ENCODE data around the gene NMNAT2. TPM values are rescaled to one million over a fixed set of nuclear protein-coding genes. Genes with fewer than 3 reads are reported as not detected.

The NMNAT2 gene
- total RNA-seq, result under 1 TPM in 3 of 4 donors, not detected in 1; 0.20 to 0.48 (median 0.27) TPM

DNA sequence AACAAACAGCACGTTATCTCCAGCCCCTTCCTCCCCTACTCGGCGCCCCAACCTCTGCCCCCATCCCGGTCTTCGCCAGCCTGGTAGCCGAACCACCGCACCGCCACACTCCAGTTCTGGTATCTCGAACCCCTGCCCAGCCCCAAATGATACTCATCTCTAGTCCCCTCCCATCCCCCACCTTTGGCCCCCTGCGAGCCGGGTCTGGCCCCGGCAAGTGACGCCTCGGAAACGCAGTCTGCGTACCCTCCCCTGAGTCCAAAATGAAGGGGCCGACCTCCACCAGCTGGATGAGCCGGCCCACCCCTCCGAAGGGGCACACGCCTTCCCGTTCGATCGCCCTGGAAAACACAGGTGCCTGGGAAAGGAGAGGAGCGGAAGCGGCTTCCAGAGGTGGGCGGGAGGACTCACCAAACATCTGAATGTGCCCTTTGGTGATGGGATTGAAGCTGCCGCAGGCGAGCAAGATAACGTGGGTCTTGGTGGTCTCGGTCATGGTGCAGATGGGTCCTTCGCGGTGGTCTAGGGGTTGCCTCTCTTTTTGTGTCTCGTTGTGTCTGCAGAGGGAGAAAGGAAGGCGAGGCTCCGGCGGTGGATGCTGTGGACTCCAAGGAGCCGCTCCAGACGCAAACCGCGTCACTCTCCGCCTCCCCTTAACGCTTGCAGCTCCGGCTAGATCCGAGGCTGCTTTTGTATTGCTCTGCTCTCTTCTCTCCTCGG lies at the start of gene NMNAT2:
Gene NMNAT2, minus strand, starts transcription at position 609 of the 720 bp plus-strand sequence. Its CDS starts 113 bp downstream, at position 496.
- H3K27ac ChIP-seq, result no peak within 1 kb of the TSS
- no peaks in the 10 kb centered on the region for H3K36me3 ChIP-seq
- H3K9me3 ChIP-seq, result no peaks in the 10 kb centered on the region
- DNase-seq, result no peak
- peak within 1 kb of the TSS in 2 of 4 donors; percentile 26 to 33 for H3K4me3 ChIP-seq
- in situ Hi-C loops (cut with MboI; ENCODE audit: low pct_ligation_motif_present in 1 of 4, low pct_unique_long_range_greater_than_20kb in 1 of 4, low sequenced_read_pairs in 3 of 4), result no loop called here
- H3K4me1 ChIP-seq, result peaks cover 0 to 20% (median 17%) of the 10 kb centered on the region in 4 donors
- WGBS, 2 donors (ENCODE audit: low coverage in 1 of 2), result 11 to 16% methylated on average over 6 to 45 of the region's 45 CpGs
- no peak for TF ChIP-seq POLR2AphosphoS5 (IDR thresholded peaks at IDR 0.05)
- TF ChIP-seq POLR2A (IDR thresholded peaks at IDR 0.05), result no peak
- TF ChIP-seq EP300 (IDR thresholded peaks at IDR 0.05; ENCODE audit: low read depth), result no peak
- TF ChIP-seq, protein P1, sequence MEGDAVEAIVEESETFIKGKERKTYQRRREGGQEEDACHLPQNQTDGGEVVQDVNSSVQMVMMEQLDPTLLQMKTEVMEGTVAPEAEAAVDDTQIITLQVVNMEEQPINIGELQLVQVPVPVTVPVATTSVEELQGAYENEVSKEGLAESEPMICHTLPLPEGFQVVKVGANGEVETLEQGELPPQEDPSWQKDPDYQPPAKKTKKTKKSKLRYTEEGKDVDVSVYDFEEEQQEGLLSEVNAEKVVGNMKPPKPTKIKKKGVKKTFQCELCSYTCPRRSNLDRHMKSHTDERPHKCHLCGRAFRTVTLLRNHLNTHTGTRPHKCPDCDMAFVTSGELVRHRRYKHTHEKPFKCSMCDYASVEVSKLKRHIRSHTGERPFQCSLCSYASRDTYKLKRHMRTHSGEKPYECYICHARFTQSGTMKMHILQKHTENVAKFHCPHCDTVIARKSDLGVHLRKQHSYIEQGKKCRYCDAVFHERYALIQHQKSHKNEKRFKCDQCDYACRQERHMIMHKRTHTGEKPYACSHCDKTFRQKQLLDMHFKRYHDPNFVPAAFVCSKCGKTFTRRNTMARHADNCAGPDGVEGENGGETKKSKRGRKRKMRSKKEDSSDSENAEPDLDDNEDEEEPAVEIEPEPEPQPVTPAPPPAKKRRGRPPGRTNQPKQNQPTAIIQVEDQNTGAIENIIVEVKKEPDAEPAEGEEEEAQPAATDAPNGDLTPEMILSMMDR (IDR thresholded peaks at IDR 0.05), result no peak
- peaks cover 75% of the 10 kb centered on the region for H3K27me3 ChIP-seq
- intact Hi-C loops (cut with DNase I; ENCODE audit: low total_unique reads), result no loop called here

DNA sequence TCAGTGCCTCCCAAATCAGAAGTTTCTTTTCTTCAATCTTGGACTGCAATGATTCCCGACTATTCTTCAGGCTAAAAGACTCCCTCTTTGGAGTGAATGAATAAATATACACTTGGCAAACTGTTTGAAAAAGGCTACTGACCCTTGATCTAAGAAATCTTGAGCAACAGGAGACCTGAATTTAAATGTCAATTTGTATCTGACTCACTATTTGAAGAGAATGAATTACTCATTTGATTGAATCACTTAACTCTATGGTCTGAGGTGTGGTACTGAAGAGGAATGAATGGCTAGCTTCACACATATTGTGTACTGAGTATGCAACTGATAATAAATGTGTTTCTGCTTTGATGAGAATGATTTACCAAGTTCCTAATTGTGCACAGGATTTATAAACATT lies 49.5 kb upstream of the NMNAT2 start:
- in situ Hi-C loops (cut with MboI; ENCODE audit: low pct_ligation_motif_present in 1 of 4, low pct_unique_long_range_greater_than_20kb in 1 of 4, low sequenced_read_pairs in 3 of 4) (loop anchor here in 1 of 4 donors (25.0 kb wide), 2 partner anchors 170 to 445 kb away; partner anchors contain the start of gene ARPC5), intact Hi-C loops (cut with DNase I; ENCODE audit: low total_unique reads) (no loop called here)
- H3K36me3 ChIP-seq, result no peaks in the 10 kb centered on the region

DNA sequence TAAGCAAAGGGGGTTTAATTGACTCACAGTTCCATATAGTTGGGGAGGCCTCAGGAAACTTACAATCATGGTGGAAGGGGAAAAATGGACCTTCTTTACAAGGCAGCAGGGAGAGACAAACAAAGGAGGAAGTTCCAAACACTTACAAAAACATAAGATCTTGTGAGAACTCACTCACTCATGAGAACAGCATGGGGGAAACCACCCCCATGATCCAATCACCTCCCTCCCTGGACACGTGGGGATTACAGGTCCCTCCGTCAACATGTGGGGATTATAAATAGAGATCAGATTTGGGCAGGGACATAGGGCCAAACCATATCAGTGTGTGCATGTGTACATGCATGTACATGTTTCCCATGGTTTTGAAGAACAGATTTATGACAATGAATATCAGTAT lies 48.6 kb upstream of the NMNAT2 start:
- Histone ChIP-seq H3K27ac (peak overlapping the region in 2 of 4 donors; percentile 38 to 42), H3K36me3 (no peaks in the 10 kb centered on the region), H3K27me3 (no peaks in the 10 kb centered on the region), H3K4me1 (peaks cover 0 to 19% (median 9%) of the 10 kb centered on the region in 4 donors), H3K9me3 (no peaks in the 10 kb centered on the region), H3K4me3 (no peak overlapping the region)
- 72% methylated on average over 2 of the region's 2 CpGs; no CpG with 5 or more reads in 1 of the 2 donors for WGBS, 2 donors (ENCODE audit: low coverage in 1 of 2)
- intact Hi-C loops (cut with DNase I; ENCODE audit: low total_unique reads) (no loop called here), in situ Hi-C loops (cut with MboI; ENCODE audit: low pct_ligation_motif_present in 1 of 4, low pct_unique_long_range_greater_than_20kb in 1 of 4, low sequenced_read_pairs in 3 of 4) (loop anchor here in 1 of 4 donors (25.0 kb wide), 2 partner anchors 171 to 446 kb away; partner anchors contain the start of gene ARPC5)
- no peak for DNase-seq
- TF ChIP-seq, protein P1 (IDR thresholded peaks at IDR 0.05), result no peak
- TF ChIP-seq EP300 (IDR thresholded peaks at IDR 0.05; ENCODE audit: low read depth) (no peak), POLR2AphosphoS5 (IDR thresholded peaks at IDR 0.05) (no peak), POLR2A (IDR thresholded peaks at IDR 0.05) (no peak)

More for the DNA sequence above, 49.5 kb upstream of the NMNAT2 start:
- DNase-seq, result no peak
- H3K4me3 ChIP-seq, result no peak overlapping the region
- H3K27me3 ChIP-seq, result no peaks in the 10 kb centered on the region
- WGBS, 2 donors (ENCODE audit: low coverage in 1 of 2), result 23 to 54% methylated on average over 1 of the region's 1 CpG
- peaks cover 0 to 16% (median 9%) of the 10 kb centered on the region in 4 donors for H3K4me1 ChIP-seq
- peak overlapping the region; percentile 28 to 56 (median 40) for H3K27ac ChIP-seq
- no peaks in the 10 kb centered on the region for H3K9me3 ChIP-seq
- TF ChIP-seq, protein P1 (IDR thresholded peaks at IDR 0.05), result no peak
- TF ChIP-seq POLR2AphosphoS5 (IDR thresholded peaks at IDR 0.05), result peak in 1 of 3 donors; percentile 22

DNA sequence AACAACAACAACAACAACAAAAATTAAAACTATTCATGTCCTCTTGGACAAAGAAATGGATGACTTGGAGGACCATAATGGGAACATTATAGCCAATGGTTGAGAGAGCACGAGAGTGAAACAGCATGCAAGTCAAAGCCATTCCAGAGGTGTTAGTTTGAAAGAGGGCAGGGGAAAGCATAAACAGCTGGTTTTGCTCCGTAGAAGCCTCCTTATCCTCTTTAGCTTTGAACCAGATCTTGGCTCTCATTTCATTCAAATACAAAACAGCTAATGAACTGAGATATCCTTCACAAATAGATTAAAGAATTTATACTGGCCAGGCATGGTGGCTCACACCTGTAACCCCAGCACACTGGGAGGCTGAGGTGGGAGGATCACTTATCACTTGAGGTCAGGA lies 45.4 kb upstream of the NMNAT2 start:
- WGBS, 2 donors (ENCODE audit: low coverage in 1 of 2), result 77 to 80% methylated on average over 1 to 2 of the region's 2 CpGs
- Histone ChIP-seq H3K27me3 (no peaks in the 10 kb centered on the region), H3K36me3 (no peaks in the 10 kb centered on the region), H3K4me1 (peaks cover 0 to 21% (median 5%) of the 10 kb centered on the region in 4 donors), H3K9me3 (no peaks in the 10 kb centered on the region), H3K27ac (no peak overlapping the region), H3K4me3 (no peak overlapping the region)
- intact Hi-C loops (cut with DNase I; ENCODE audit: low total_unique reads), result no loop called here
- DNase-seq, result no peak
- in situ Hi-C loops (cut with MboI; ENCODE audit: low pct_ligation_motif_present in 1 of 4, low pct_unique_long_range_greater_than_20kb in 1 of 4, low sequenced_read_pairs in 3 of 4), result loop anchor here in 1 of 4 donors (25.0 kb wide), 2 partner anchors 174 to 449 kb away; partner anchors contain the start of gene ARPC5
- no peak for TF ChIP-seq EP300 (IDR thresholded peaks at IDR 0.05; ENCODE audit: low read depth)
- TF ChIP-seq, protein P1 (IDR thresholded peaks at IDR 0.05), result no peak
- TF ChIP-seq POLR2A (IDR thresholded peaks at IDR 0.05), result no peak
- TF ChIP-seq POLR2AphosphoS5 (IDR thresholded peaks at IDR 0.05), result no peak

Measured in transverse colon (tissue), 4 donors.